NCI-H1092 (cell line): ENCODE results near the gene LARGE2.
"Not testable (repeated sequence)": the region's sequence is repeated elsewhere in the genome, so short reads cannot be mapped to it uniquely, and the experiment has no call there.

Source experiments
- DNase-seq: peaks from one replicate; lab custom pipeline; 2025; lab: John Stamatoyannopoulos, UW

Gene LARGE2

GRCh38 chr11:45896422-45896984 is 26.0 kb upstream of the LARGE2 start:
- peak; percentile 91 for DNase-seq

- DNase-seq: no peak
Measured at GRCh38 chr11:45897556-45897955, 24.9 kb upstream of the LARGE2 start.

- no peak for DNase-seq
Measured at GRCh38 chr11:45899086-45899447, 23.4 kb upstream of the LARGE2 start.

GRCh38 chr11:45899448-45900174 is 22.8 kb upstream of the LARGE2 start:
- DNase-seq: peak; percentile 95

GRCh38 chr11:45900175-45900800 is 22.2 kb upstream of the LARGE2 start:
- DNase-seq: not testable (repeated sequence)

GRCh38 chr11:45900916-45901617 is 21.4 kb upstream of the LARGE2 start:
- peak; percentile 47 for DNase-seq

- no peak for DNase-seq
Measured at GRCh38 chr11:45901626-45902025, 20.8 kb upstream of the LARGE2 start.

- no peak for DNase-seq
Measured at GRCh38 chr11:45902452-45903380, 19.7 kb upstream of the LARGE2 start.

- DNase-seq: no peak
Measured at GRCh38 chr11:45904309-45904915, 18.0 kb upstream of the LARGE2 start.

GRCh38 chr11:45905095-45905494 is 17.4 kb upstream of the LARGE2 start:
- no peak for DNase-seq

- not testable (repeated sequence) for DNase-seq
Measured at GRCh38 chr11:45905576-45905975, 16.9 kb upstream of the LARGE2 start.

- no peak for DNase-seq
Measured at GRCh38 chr11:45906096-45906682, 16.3 kb upstream of the LARGE2 start.

GRCh38 chr11:45906965-45907611 is 15.4 kb upstream of the LARGE2 start, which contains the start of gene FREY1:
Gene FREY1 (minus strand): TSS chr11:45907271. CDS start chr11:45907245, 26 bp downstream.
- no peak for DNase-seq

GRCh38 chr11:45907911-45908370 is 14.5 kb upstream of the LARGE2 start:
- DNase-seq: no peak

- DNase-seq: no peak
Measured at GRCh38 chr11:45909594-45910475, 12.6 kb upstream of the LARGE2 start.

- DNase-seq: no peak
Measured at GRCh38 chr11:45910623-45911022, 11.8 kb upstream of the LARGE2 start.

GRCh38 chr11:45913514-45913913 is 8.9 kb upstream of the LARGE2 start:
- no peak for DNase-seq

- no peak for DNase-seq
Measured at GRCh38 chr11:45913942-45914635, 8.4 kb upstream of the LARGE2 start.
